ENCODE measurements around the gene BCKDK. TPM values are rescaled to one million over a fixed set of nuclear protein-coding genes. Genes with fewer than 3 reads are reported as not detected.

The BCKDK gene
- total RNA-seq, 1 experiment from 2014 or later = 57.0 TPM

GRCh38 chr16:31135535-31136286 is 27.5 kb downstream of the BCKDK start, which contains the start of gene PRSS8:
Gene PRSS8, minus strand, starts transcription at chr16:31135727. Its CDS starts 229 bp downstream, at chr16:31135498.
- WGBS (ENCODE audit: extremely low coverage, insufficient read length, low lambda C conversion rate) = no CpG with 5 or more reads among the region's 22 CpGs
- H3K9ac ChIP-seq (ENCODE audit: extremely low read depth, insufficient read length, low read length) = peak within 1 kb of the TSS; percentile 81
- H4K20me1 ChIP-seq (ENCODE audit: control insufficient read depth, insufficient read depth, insufficient read length) = no peaks in the 10 kb centered on the region
- no peak within 1 kb of the TSS for H3K27ac ChIP-seq (ENCODE audit: insufficient read length, low read depth, low read length)
- TF ChIP-seq CTCF (conservative IDR thresholded peaks at IDR 0.05) = no peak
- peak within 1 kb of the TSS; percentile 38 for H3K4me2 ChIP-seq (ENCODE audit: insufficient read depth, insufficient read length, low read length)
- H3K27me3 Mint-ChIP-seq (ENCODE audit: low read depth) = no peaks in the 10 kb centered on the region
- no peak within 1 kb of the TSS for H2BK12ac ChIP-seq (ENCODE audit: insufficient read length, low read depth, low read length)
- H3K18ac ChIP-seq (ENCODE audit: insufficient read length, low read depth, low read length) = peak within 1 kb of the TSS; percentile 89
- no peak within 1 kb of the TSS; the same call in 1 of the 2 replicates for H2BK15ac ChIP-seq (ENCODE audit: low read depth, low read length)
- H3K4me1 Mint-ChIP-seq = peaks cover 54 to 67% of the 10 kb centered on the region in 2 experiments
- no peak within 1 kb of the TSS for H2AK5ac ChIP-seq (ENCODE audit: insufficient read length, low read length)
- no peaks in the 10 kb centered on the region; a peak in 1 of 5 replicates for H3K9me3 Mint-ChIP-seq
- H3K4me1 ChIP-seq (ENCODE audit: insufficient read depth, low read length) = peaks cover 15% of the 10 kb centered on the region; the same call in 1 of the 2 replicates
- H4K91ac ChIP-seq (ENCODE audit: insufficient read length, low read depth, low read length) = no peak within 1 kb of the TSS
- no peak within 1 kb of the TSS for H4K5ac ChIP-seq (ENCODE audit: insufficient read length, low read depth, low read length)
- H3K23me2 ChIP-seq (ENCODE audit: insufficient read length, low read depth, low read length, poor library complexity, severe bottlenecking) = peaks cover 5% of the 10 kb centered on the region
- no peak within 1 kb of the TSS for H2BK20ac ChIP-seq (ENCODE audit: low read depth, low read length, poor library complexity, severe bottlenecking)
- H3K27me3 ChIP-seq (ENCODE audit: insufficient read depth, low read length) = no peaks in the 10 kb centered on the region
- H2AFZ ChIP-seq (ENCODE audit: low read length) = no peak within 1 kb of the TSS
- no peak within 1 kb of the TSS; the same call in 1 of the 2 replicates for H3K4ac ChIP-seq (ENCODE audit: low read depth, low read length)
- H3K36me3 Mint-ChIP-seq (ENCODE audit: insufficient read depth in 1 of 3, low read depth in 3 of 3) = peaks cover 24 to 30% (median 27%) of the 10 kb centered on the region in 3 experiments
- H3K14ac ChIP-seq (ENCODE audit: insufficient read depth, low read length) = 0 out of 2 replicates have a peak within 1 kb of the TSS, but pooled peaks have one; percentile 56
- DNase-seq = peak; percentile 75
- H3K9me3 ChIP-seq (ENCODE audit: control insufficient read depth, low read depth, low read length) = no peaks in the 10 kb centered on the region
- H3K23ac ChIP-seq (ENCODE audit: insufficient read length, low read depth, low read length) = no peak within 1 kb of the TSS
- H3K79me1 ChIP-seq (ENCODE audit: insufficient read depth, low read depth, low read length, poor library complexity, severe bottlenecking) = peaks cover 5% of the 10 kb centered on the region
- peak within 1 kb of the TSS; percentile 95 to 99 (median 97) for H3K27ac Mint-ChIP-seq
- peak within 1 kb of the TSS; percentile 81 to 92 for H3K4me3 Mint-ChIP-seq
- H3K56ac ChIP-seq (ENCODE audit: insufficient read length, low read depth, low read length) = no peak within 1 kb of the TSS
- no peak within 1 kb of the TSS for H2BK120ac ChIP-seq (ENCODE audit: low read depth, low read length, poor library complexity, severe bottlenecking)
- H2BK5ac ChIP-seq (ENCODE audit: insufficient read length, low read length) = no peak within 1 kb of the TSS
- H4K8ac ChIP-seq (replicated peaks; ENCODE audit: insufficient read length, low read depth, low read length) = no peak within 1 kb of the TSS
- no peak within 1 kb of the TSS for H3T11ph ChIP-seq (ENCODE audit: low read length)
- H3K79me2 ChIP-seq (ENCODE audit: insufficient read depth, low read length) = peaks cover 4% of the 10 kb centered on the region; the same call in 1 of the 2 replicates

All from H9 (cell line).